GM21360 (cell line): Measurements from ENCODE around the gene NELFE.
"Not testable (repeated sequence)": the region's sequence is repeated elsewhere in the genome, so short reads cannot be mapped to it uniquely, and the experiment has no call there.

Experiments used
- ATAC-seq: cut with Tn5 transposase; IDR thresholded peaks from one replicate; pipeline ENCODE4 v1.9.1; 2021; ENCODE audit warnings: mild to moderate bottlenecking, moderate library complexity; ENCODE audit not compliant: unreplicated experiment

NELFE gene

DNA sequence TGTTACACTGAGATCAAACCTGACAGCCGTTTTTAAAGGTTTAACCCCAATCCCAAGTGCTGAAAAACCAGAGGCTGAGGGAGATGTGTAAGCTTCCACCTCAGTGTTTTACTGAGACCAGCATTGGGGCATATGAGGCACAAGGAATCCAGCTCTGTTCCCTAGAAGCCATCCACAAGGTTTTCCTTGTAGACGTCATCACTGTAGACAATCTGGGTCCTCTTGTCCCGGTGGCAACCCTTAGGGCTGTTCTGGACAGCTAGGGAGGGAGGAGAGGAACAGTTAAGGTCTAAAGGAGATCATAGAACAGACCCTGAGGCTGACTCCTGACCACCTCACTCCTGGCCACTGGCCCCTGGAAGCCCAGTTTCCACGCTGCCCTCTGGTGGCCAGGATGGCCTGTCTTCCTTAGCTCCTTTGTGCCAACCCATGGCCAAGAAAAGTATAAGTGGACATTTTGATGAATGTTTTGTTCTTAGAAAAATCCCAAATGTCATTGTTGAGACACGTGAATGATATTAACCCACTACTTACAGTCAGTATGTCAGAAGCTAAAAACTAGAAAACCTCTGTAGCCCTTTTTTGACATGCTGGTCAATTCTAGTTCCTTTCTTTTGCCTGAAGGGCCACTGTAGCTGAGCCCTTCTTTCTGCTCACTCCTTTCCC lies 6.5 kb downstream of the NELFE start:
- no peak for ATAC-seq

DNA sequence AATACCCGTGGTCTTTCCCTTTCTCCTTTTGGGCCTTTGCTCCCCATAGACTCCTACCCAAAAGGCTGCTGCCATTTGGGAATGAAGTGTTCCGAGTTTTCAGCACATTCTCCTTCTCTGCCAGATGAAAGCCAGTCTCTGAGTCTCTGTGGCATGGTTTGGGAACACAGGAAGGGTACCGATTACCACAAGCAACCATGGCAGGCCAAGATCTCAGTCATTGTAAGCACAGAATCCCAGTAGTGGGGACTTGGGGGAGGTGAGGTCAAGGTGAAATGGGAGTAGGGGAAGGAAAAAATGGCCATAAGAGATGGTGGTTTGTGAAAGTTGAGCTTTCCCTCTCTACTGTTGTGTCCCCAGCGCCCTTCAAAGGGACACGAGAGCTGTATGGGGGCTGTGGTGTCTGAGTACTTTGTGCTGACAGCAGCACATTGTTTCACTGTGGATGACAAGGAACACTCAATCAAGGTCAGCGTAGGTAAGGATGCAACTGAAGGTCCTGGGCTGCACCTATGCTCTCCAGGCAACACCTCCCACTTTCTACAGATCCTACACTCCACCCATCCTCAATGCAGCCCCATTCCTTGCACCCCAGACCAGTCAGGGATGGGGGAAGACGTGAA lies 8.7 kb downstream of the NELFE start:
- ATAC-seq, result no peak

- ATAC-seq, result no peak
Observed at GRCh38 chr6:31948753-31949413, 9.9 kb downstream of the NELFE start.

GRCh38 chr6:31948306-31948705 lies 10.5 kb downstream of the NELFE start:
- no peak for ATAC-seq

DNA sequence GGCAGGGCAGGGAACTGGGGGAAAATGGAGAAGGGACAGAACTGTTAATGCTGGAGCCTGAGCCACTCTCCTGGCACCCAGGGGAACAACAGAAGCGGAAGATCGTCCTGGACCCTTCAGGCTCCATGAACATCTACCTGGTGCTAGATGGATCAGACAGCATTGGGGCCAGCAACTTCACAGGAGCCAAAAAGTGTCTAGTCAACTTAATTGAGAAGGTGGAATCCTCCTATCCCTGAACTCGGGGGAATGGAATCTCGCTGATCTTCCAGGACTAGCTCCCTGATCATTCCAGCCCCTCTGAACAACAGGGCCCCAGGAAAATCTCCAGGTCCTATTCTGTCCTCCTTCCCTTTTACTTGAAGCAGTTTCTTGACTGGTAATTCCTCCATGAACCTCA lies 10.9 kb downstream of the NELFE start:
- no peak for ATAC-seq

DNA sequence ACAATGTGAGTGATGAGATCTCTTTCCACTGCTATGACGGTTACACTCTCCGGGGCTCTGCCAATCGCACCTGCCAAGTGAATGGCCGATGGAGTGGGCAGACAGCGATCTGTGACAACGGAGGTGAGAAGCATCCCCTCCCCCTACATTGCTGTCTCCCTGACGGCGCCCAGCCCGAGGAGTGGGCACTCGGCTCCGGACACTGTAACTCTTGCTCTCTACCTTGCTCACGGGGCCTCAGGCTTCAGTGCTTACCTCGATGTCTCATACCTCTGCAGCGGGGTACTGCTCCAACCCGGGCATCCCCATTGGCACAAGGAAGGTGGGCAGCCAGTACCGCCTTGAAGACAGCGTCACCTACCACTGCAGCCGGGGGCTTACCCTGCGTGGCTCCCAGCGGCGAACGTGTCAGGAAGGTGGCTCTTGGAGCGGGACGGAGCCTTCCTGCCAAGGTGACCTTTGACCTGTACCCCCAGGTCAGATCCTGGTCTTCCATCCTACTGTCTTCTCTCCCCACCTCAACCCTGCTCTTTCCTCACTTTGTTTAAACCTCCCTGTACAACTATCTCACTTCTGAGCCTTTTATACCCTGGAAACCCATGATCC lies 11.6 kb downstream of the NELFE start:
- no peak for ATAC-seq

- ATAC-seq, result no peak
Observed at GRCh38 chr6:31946370-31946885, 12.3 kb downstream of the NELFE start.

GRCh38 chr6:31945507-31946369 lies 13.0 kb downstream of the NELFE start, which contains the start of gene CFB:
Gene CFB, plus strand, starts transcription at chr6:31946095. Its CDS starts 127 bp downstream, at chr6:31946222.
- no peak for ATAC-seq

DNA sequence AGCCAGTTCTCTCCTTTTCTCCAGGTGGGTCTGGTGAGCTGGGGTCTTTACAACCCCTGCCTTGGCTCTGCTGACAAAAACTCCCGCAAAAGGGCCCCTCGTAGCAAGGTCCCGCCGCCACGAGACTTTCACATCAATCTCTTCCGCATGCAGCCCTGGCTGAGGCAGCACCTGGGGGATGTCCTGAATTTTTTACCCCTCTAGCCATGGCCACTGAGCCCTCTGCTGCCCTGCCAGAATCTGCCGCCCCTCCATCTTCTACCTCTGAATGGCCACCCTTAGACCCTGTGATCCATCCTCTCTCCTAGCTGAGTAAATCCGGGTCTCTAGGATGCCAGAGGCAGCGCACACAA lies 13.6 kb downstream of the NELFE start:
- no peak for ATAC-seq

DNA sequence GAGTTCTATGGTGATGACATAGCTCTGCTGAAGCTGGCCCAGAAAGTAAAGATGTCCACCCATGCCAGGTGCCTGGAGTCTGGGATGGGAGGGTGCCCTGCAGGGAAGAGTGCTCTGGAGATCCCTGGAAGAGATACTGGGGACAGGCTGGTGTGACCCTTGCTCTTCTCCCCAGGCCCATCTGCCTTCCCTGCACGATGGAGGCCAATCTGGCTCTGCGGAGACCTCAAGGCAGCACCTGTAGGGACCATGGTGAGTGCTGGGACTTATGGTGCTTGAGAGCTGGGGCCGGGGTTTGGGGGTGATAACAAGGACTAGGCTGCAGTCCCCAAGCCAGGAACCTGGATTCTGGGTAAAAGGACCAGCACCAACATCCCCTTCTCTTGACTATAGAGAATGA lies 15.0 kb downstream of the NELFE start:
- ATAC-seq, result no peak

- no peak for ATAC-seq
Observed at GRCh38 chr6:31940256-31940664, 18.5 kb downstream of the NELFE start.

DNA sequence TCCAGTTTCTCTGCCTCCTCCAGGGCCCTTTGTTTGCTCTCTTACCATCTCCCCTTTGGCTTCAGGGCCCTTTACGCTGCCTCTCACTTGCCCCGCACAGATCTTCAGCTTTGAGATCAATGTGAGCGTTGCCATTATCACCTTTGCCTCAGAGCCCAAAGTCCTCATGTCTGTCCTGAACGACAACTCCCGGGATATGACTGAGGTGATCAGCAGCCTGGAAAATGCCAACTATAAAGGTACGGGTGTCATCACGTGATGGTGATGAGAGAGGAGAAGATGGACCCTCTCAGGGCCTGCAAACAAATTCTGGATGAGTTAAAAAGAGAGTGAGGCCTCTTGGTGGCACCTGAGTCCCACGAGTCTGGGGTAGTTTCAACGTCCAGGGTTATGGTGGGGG lies 22.9 kb downstream of the NELFE start:
- ATAC-seq, result no peak

DNA sequence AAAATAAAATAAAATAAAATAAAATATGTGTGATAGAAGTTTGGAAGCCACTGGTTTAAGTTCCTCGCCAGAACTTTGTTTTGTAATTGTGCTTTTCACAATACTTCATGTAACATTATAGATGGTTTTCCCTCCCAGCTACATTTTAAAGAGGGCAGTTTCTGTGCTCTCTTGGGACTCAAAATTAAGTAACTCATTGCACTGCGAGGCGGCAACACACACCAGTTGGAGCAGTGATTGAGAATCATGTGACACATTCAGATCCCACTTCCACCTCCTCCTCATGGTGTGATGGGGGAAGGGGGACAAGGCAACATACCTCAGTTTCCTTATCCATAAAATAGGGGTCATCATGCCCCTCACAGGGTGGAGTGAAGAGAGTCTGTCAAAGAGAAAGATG lies 23.8 kb downstream of the NELFE start:
- no peak for ATAC-seq

GRCh38 chr6:31933537-31933936 lies 25.2 kb downstream of the NELFE start:
- no peak for ATAC-seq

- ATAC-seq, result not testable (repeated sequence)
Observed at GRCh38 chr6:31932137-31932536, 26.6 kb downstream of the NELFE start.

- no peak for ATAC-seq
Observed at GRCh38 chr6:31930962-31931361, 27.8 kb downstream of the NELFE start.

- no peak for ATAC-seq
Observed at GRCh38 chr6:31928672-31928939, 30.2 kb downstream of the NELFE start.

GRCh38 chr6:31927863-31928671 lies 30.7 kb downstream of the NELFE start:
- ATAC-seq, result no peak

DNA sequence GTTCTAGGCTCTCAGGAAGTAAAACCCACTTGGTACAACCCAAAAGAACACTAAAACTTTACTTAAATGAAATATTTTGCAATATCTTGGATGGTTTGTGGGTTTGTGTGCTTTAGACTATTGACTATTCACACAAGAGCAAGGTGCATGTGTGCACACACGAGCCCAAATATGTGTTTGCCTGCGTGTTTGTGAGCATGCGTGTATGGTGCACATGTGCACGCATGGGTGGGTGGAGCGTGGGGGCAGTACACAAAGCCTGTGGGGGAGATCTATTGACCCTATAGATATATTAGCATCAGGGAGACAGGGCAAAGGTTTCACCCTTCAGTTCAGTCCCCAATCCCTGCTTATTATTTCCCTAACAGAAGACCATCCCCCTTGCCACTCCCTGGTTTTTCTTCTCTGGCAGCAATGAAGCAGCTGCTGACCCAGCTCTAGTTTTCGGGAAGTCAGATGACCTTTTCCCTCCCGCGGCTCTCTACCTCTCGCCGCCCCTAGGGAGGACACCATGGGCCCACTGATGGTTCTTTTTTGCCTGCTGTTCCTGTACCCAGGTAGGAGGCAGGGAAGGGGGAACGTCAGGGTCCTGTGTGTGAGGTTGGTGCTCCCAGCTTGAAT lies 31.4 kb downstream of the NELFE start, which contains the start of gene C2:
Gene C2, plus strand, starts transcription at position 476 of the 621 bp plus-strand sequence. Its CDS starts 36 bp downstream, at position 512.
- no peak for ATAC-seq

DNA sequence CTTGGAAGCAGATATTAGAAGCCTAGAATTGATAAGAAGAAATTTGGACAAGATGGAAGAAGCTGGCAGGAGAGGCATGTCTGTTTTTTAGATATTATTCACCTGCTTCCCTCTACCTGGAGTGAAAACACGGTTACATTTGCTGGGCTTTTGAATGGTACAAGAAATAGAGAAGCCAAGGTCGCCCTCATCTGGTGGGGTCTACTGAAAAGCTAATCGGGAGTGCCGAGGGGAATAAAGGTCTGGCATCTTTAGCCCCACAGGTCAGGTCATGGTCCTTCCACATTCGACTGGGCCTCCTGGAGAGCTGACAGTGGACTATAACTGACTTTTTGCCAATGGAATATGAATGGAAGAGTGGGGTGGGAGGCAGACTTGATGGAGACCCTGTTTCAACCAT lies 35.8 kb downstream of the NELFE start:
- no peak for ATAC-seq
